Peyer's patch (tissue), 4 donors: ENCODE results near the gene BANF1. TPM values are rescaled to one million over a fixed set of nuclear protein-coding genes. Genes with fewer than 3 reads are reported as not detected.

ENCODE experiments used
- DNase-seq, 3 donors: peaks; one replicate each; pipeline ENCODE4 v3.0.0-alpha.2; 2017 to 2019
- H3K27ac ChIP-seq, 4 donors: fragments of 200-600 bp; sonication (generic); one replicate each; pipeline ENCODE4 v1.5.1; 2016 to 2019
- H3K27me3 ChIP-seq, 2 donors: fragments of 200-600 bp; sonication (generic); one replicate each; pipeline ENCODE4 v1.5.1; 2019
- H3K36me3 ChIP-seq, 3 donors: fragments of 200-600 bp; sonication (generic); one replicate each; pipeline ENCODE4 v1.5.1; 2016 to 2019
- H3K4me1 ChIP-seq, 4 donors: fragments of 200-600 bp; sonication (generic); one replicate each; pipeline ENCODE4 v1.5.1; 2016 to 2019
- H3K4me3 ChIP-seq, 4 donors: fragments of 200-600 bp; sonication (generic); 1 replicate in 3 of 4; 2 replicates in 1 of 4; pipeline ENCODE4 v1.5.1; 2016 to 2019; ENCODE audit warnings: mild to moderate bottlenecking in 1 of 4
- H3K9me3 ChIP-seq, 4 donors: fragments of 200-600 bp; sonication (generic); one replicate each; pipeline ENCODE4 v1.5.1; 2016 to 2019; ENCODE audit warnings: mild to moderate bottlenecking in 1 of 4
- CTCF ChIP-seq, 6 experiments: fragments of 450-650 bp in 4 of 6; fragments of 200-600 bp in 2 of 6; sonication (generic) in 1 of 6; IDR thresholded peaks; one replicate each; pipeline ENCODE4 v1.5.1; 2017 to 2019; ENCODE audit warnings: antibody characterized with exemption in 6 of 6, mild to moderate bottlenecking in 3 of 6, moderate library complexity in 1 of 6
- POLR2A ChIP-seq, 2 donors: fragments of 450-650 bp; IDR thresholded peaks; one replicate each; pipeline ENCODE4 v1.5.1; 2017; ENCODE audit warnings: antibody characterized with exemption in 2 of 2, mild to moderate bottlenecking in 2 of 2, moderate library complexity in 2 of 2
- total RNA-seq, 4 donors: library from RNA; depleted of rRNA; stranded (reverse); fragments of >200 nt; gene quantifications; one replicate each; pipeline ENCODE4 v1.1.0, GENCODE V29; 2016

The BANF1 gene
- total RNA-seq, 4 donors from 2014 or later: 25.4 to 42.4 (median 27.7) TPM

- no peaks in the 10 kb centered on the region for H3K27me3 ChIP-seq
- H3K36me3 ChIP-seq: peaks cover 0 to 78% (median 0%) of the 10 kb centered on the region in 3 donors
- DNase-seq: no peak
- H3K4me3 ChIP-seq: no peak overlapping the region
- H3K4me1 ChIP-seq: peaks cover 6 to 15% (median 12%) of the 10 kb centered on the region in 4 donors
- H3K27ac ChIP-seq: no peak overlapping the region
- TF ChIP-seq CTCF (IDR thresholded peaks at IDR 0.05) (no peak), POLR2A (IDR thresholded peaks at IDR 0.05) (no peak)
- no peaks in the 10 kb centered on the region for H3K9me3 ChIP-seq
Observed at GRCh38 chr11:65967329-65967934, 34.9 kb upstream of the BANF1 start.

- DNase-seq: no peak
- H3K4me3 ChIP-seq: no peak overlapping the region
- H3K4me1 ChIP-seq: peaks cover 0 to 1% (median 0%) of the 10 kb centered on the region in 4 donors
- TF ChIP-seq CTCF (IDR thresholded peaks at IDR 0.05): no peak
- TF ChIP-seq POLR2A (IDR thresholded peaks at IDR 0.05): no peak
- H3K27ac ChIP-seq: no peak overlapping the region
- H3K36me3 ChIP-seq: peaks cover 0 to 86% (median 0%) of the 10 kb centered on the region in 3 donors
- no peaks in the 10 kb centered on the region for H3K27me3 ChIP-seq
- no peaks in the 10 kb centered on the region for H3K9me3 ChIP-seq
Observed at GRCh38 chr11:65968600-65969482, 33.5 kb upstream of the BANF1 start.

DNA sequence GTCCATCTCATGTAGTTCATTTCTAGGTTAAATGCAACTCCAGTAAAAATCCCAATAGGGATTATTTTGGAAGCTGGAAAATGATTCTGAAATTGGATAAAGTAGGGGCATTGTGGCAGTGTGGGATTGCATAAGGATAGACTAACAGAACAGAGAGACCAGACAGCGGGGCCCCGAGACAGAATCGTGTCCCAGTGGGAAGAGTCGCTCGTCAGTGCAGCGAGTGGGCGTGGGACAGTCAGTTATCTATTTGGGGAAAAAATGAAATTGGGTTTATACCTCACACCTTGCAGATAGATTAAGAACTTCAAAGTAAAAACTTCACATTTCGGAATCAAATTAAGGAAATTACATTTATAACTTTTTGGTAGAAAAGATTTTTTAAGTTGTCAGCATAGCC lies 30.2 kb upstream of the BANF1 start:
- Histone ChIP-seq H3K27ac (no peak overlapping the region), H3K27me3 (no peaks in the 10 kb centered on the region), H3K4me3 (no peak overlapping the region), H3K4me1 (no peaks in the 10 kb centered on the region), H3K9me3 (no peaks in the 10 kb centered on the region), H3K36me3 (peaks cover 0 to 67% (median 0%) of the 10 kb centered on the region in 3 donors)
- TF ChIP-seq POLR2A (IDR thresholded peaks at IDR 0.05): no peak
- TF ChIP-seq CTCF (IDR thresholded peaks at IDR 0.05): no peak
- DNase-seq: no peak

DNA sequence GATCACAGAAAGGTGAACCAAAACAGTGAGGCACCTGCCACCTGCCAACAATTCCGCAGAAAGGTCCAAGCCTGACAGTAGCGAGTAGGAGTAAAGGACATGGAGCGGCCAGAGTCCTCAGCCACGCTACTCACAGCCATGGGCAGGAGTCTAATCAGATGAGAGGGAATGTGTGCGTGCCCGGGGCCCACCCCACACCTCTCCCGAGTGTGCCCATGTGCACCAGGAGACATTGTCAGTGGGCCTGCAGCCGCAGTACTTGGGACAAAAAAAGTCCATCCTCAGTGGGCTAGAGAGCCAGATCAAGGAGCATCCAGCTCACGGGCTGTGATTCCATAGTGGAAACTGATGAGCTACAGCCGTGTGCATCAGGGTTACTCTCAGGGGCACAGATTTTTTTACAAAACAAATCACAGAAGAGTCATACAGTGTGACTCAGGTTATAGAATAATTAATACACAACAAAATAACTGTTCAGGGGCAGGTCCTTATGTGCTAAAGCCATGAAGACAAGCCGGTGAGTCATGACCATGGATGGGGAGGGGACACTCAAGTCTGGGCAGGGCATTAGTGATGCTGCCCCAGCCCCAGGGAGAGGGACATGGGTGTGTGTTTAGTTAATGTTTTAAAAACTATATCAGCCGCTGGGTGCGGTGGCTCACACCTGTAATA lies 28.7 kb upstream of the BANF1 start:
- Histone ChIP-seq H3K4me1 (no peaks in the 10 kb centered on the region), H3K4me3 (no peak overlapping the region), H3K27ac (no peak overlapping the region), H3K36me3 (peaks cover 0 to 67% (median 0%) of the 10 kb centered on the region in 3 donors), H3K9me3 (no peaks in the 10 kb centered on the region), H3K27me3 (no peaks in the 10 kb centered on the region)
- TF ChIP-seq POLR2A (IDR thresholded peaks at IDR 0.05): no peak
- TF ChIP-seq CTCF (IDR thresholded peaks at IDR 0.05): no peak
- no peak for DNase-seq

- Histone ChIP-seq H3K4me3 (no peak overlapping the region), H3K36me3 (peaks cover 0 to 55% (median 0%) of the 10 kb centered on the region in 3 donors), H3K27me3 (no peaks in the 10 kb centered on the region), H3K9me3 (no peaks in the 10 kb centered on the region), H3K4me1 (no peaks in the 10 kb centered on the region), H3K27ac (no peak overlapping the region)
- TF ChIP-seq CTCF (IDR thresholded peaks at IDR 0.05) (no peak), POLR2A (IDR thresholded peaks at IDR 0.05) (no peak)
- no peak for DNase-seq
Observed at GRCh38 chr11:65975771-65976170, 26.5 kb upstream of the BANF1 start.
